Heart right ventricle (tissue), 16 donors: Measurements from ENCODE around the gene TNFSF18. TPM values are rescaled to one million over a fixed set of nuclear protein-coding genes. Genes with fewer than 3 reads are reported as not detected.

Source experiments
- ATAC-seq, 8 donors: fragments of 200-7000 bp; cut with Tn5 transposase; one replicate each; pipeline ENCODE4 v1.9.1; 2020; ENCODE audit warnings: mild to moderate bottlenecking in 8 of 8, moderate library complexity in 8 of 8, moderate number of reproducible peaks in 1 of 8
- DNase-seq, 2 donors: peaks; one replicate each; pipeline ENCODE4 v3.0.0-alpha.2; 2020
- H3K27ac ChIP-seq, 10 donors: fragments of 200-600 bp; sonication (generic) in 2 of 10; one replicate each; pipeline versions ENCODE4 v1.5.0 to v1.8.0; 2020 to 2022; ENCODE audit warnings: mild to moderate bottlenecking in 3 of 10
- H3K27me3 ChIP-seq, 7 donors: fragments of 200-600 bp; one replicate each; pipeline ENCODE4 v1.8.0; 2021 to 2022; ENCODE audit warnings: mild to moderate bottlenecking in 2 of 7
- H3K36me3 ChIP-seq, 9 donors: fragments of 200-600 bp; sonication (generic) in 1 of 9; one replicate each; pipeline versions ENCODE4 v1.5.0 to v1.8.0; 2020 to 2022; ENCODE audit warnings: mild to moderate bottlenecking in 2 of 9
- H3K4me1 ChIP-seq, 9 donors: fragments of 200-600 bp; sonication (generic) in 1 of 9; one replicate each; pipeline versions ENCODE4 v1.5.0 to v1.8.0; 2020 to 2022; ENCODE audit warnings: mild to moderate bottlenecking in 4 of 9
- H3K4me3 ChIP-seq, 10 donors: fragments of 200-600 bp; sonication (generic) in 2 of 10; one replicate each; pipeline versions ENCODE4 v1.5.0 to v1.8.0; 2020 to 2022; ENCODE audit warnings: mild to moderate bottlenecking in 7 of 10, moderate library complexity in 2 of 10
- H3K9me3 ChIP-seq, 11 donors: fragments of 200-600 bp in 10 of 11; sonication (generic) in 2 of 11; one replicate each; pipeline versions ENCODE4 v1.5.0 to v1.8.0; 2013 to 2022; ENCODE audit warnings: mild to moderate bottlenecking in 2 of 11, control low read depth in 1 of 11, moderate library complexity in 1 of 11
- CTCF ChIP-seq, 9 donors: fragments of 200-600 bp; sonication (generic) in 2 of 9; IDR thresholded peaks; one replicate each; pipeline versions ENCODE4 v1.5.0 to v1.8.0; 2021 to 2022; ENCODE audit warnings: antibody characterized with exemption in 9 of 9, mild to moderate bottlenecking in 5 of 9, moderate library complexity in 1 of 9
- WGBS, 2 donors: extraction: QIAGEN DNeasy Blood & Tissue Kit; methylation state at CpG; one replicate each; pipeline ENCODE4 v1.1.7; 2013; ENCODE audit warnings: inconsistent platforms in 1 of 2; 5-methylcytosine and 5-hydroxymethylcytosine counted together
- intact Hi-C, 10 donors: fragments of 100-400 bp; cut with DNase I; formaldehyde crosslinking; loops; one replicate each; pipeline versions ENCODE4 v1.11.1 to v1.14.2; 2022
- polyA plus RNA-seq, 2 donors: library from polyadenylated mRNA; stranded (reverse); fragments of 200-250 nt; gene quantifications; one replicate each; pipeline ENCODE4 v1.2.3, GENCODE V29; 2013
- total RNA-seq, 10 donors: library from RNA; stranded (reverse); fragmentation: NEBNext Ultra II Directional in 3 of 10; extraction: Animal tissue kit (Norgen Biotek cat#: 25700) in 3 of 10; gene quantifications; one replicate each; pipeline versions ENCODE4 v1.2.1 to v1.2.4, GENCODE V29; 2021 to 2023
- donor health status: Arrhythmogenic right ventricular cardiomyopathy.
- donor health status: ischemic (EF 13 %, LVEDD 7.1; RV severe dilation, severe dysfunction).
- donor health status: healthy with polysubstance abuse.
- donor health status: DM: no; HTN: yes; CAD: no.
- donor health status: DM: no; HTN: no; CAD: no.
- donor health status: ischemic (EF 25% LVEDD 6.9; RV normal size, moderate dysfunction).
- donor health status: ischemic (EF 25% LVEDD 5.7; RV mildly dilated, moderate dysfunction).
- donor health status: healthy.
- donor health status: DM: yes; HTN: yes; CAD: no.
- donor health status: Ischemic cardiomyopathy.
- donor health status: ischemic (EF 35%, LVEDD 5.7; RV mildly dilated, moderate dysfunction).
- donor health status: nonischemic (EF 11% LVEDD 7.7; RV severe dilation, severe dysfunction).
- donor health status: DM: yes; HTN: yes; CAD: no.
- donor health status: PGD.
- donor health status: ischemic (EF 29% LVEDD 5.4; RV normal size, mild dysfunction).
- donor health status: nonischemic (EF 23%, LVEDD 6.1; RV moderate dilation, normal function).

TNFSF18 gene
- total and polyA plus RNA-seq, 12 donors: 0.04 to 1.4 (median 0.16) TPM; not detected in 7

GRCh38 chr1:173042806-173043205, 7.9 kb downstream of the TNFSF18 start:
- TF ChIP-seq CTCF (IDR thresholded peaks at IDR 0.05): no peak

DNA sequence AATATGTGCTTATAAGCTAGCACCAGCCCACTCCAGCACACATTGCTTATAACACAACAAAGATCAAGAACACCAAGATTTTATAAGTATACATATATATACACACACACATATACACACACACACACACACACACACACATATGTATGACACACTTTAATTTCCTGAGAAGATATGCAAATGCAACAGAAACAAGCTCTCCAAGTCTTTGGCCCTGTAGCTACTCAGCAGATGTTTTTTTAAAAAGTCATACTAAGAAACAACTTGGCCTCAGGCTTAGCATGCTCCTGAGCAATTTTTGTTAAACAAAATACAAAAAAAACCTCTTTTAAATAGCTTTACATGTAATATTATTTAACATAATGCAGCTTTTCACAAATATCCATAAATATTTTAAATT, 11.1 kb downstream of the TNFSF18 start:
- Histone ChIP-seq H3K27me3 (no peaks in the 10 kb centered on the region), H3K27ac (no peak overlapping the region), H3K4me1 (peaks cover 0 to 11% (median 0%) of the 10 kb centered on the region in 9 donors), H3K36me3 (no peaks in the 10 kb centered on the region), H3K9me3 (peaks cover 0 to 6% (median 0%) of the 10 kb centered on the region in 11 donors), H3K4me3 (no peak overlapping the region)
- ATAC-seq (no peak), DNase-seq (no peak)
- intact Hi-C loops: no loop called here
- no peak for TF ChIP-seq CTCF (IDR thresholded peaks at IDR 0.05)

More at GRCh38 chr1:173042806-173043205, 7.9 kb downstream of the TNFSF18 start:
- intact Hi-C loops: no loop called here
- DNase-seq (no peak), ATAC-seq (no peak)
- Histone ChIP-seq H3K4me3 (no peak overlapping the region), H3K4me1 (peaks cover 0 to 11% (median 0%) of the 10 kb centered on the region in 9 donors), H3K36me3 (no peaks in the 10 kb centered on the region), H3K27me3 (no peaks in the 10 kb centered on the region), H3K27ac (no peak overlapping the region), H3K9me3 (no peaks in the 10 kb centered on the region)
- WGBS, 2 donors: 95% methylated on average over 3 of the region's 3 CpGs

GRCh38 chr1:173038875-173039554, 11.7 kb downstream of the TNFSF18 start:
- no peaks in the 10 kb centered on the region for H3K36me3 ChIP-seq
- WGBS, 2 donors: 84 to 90% methylated on average over 2 of the region's 2 CpGs
- no peaks in the 10 kb centered on the region for H3K27me3 ChIP-seq
- intact Hi-C loops: no loop called here
- H3K27ac ChIP-seq: no peak overlapping the region
- peaks cover 0 to 6% (median 0%) of the 10 kb centered on the region in 11 donors for H3K9me3 ChIP-seq
- peaks cover 0 to 11% (median 0%) of the 10 kb centered on the region in 9 donors for H3K4me1 ChIP-seq
- DNase-seq: no peak
- H3K4me3 ChIP-seq: no peak overlapping the region
- no peak for ATAC-seq
- TF ChIP-seq CTCF (IDR thresholded peaks at IDR 0.05): no peak

DNA sequence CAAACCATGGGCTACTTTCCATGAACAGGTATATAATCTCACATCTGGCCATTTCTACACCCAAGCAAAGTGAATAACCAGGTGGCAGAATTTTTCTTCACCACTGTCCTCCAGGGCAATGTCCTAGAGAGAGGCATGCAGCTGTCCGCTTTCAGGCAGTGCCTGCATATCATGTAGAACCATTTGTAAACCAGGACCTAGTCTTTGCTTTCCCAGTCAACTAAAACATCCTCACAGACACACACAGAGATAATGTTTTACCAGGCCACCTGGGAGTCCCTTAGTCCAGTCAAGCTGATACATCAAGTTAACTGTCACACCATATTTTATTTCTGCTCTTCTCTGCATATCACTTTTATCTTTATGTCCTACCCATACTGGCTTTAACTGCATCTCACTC, 26.2 kb downstream of the TNFSF18 start:
- intact Hi-C loops: no loop called here
- Histone ChIP-seq H3K27ac (no peak overlapping the region), H3K4me3 (no peak overlapping the region), H3K27me3 (no peaks in the 10 kb centered on the region), H3K9me3 (peaks cover 0 to 8% (median 2%) of the 10 kb centered on the region in 11 donors), H3K36me3 (no peaks in the 10 kb centered on the region), H3K4me1 (peaks cover 0 to 3% (median 0%) of the 10 kb centered on the region in 9 donors)
- WGBS, 2 donors: 94 to 96% methylated on average over 1 of the region's 1 CpG
- DNase-seq: no peak
- no peak for TF ChIP-seq CTCF (IDR thresholded peaks at IDR 0.05)
- no peak for ATAC-seq
